Stomach (tissue), 9 donors: ENCODE data around the gene BANF2. TPM values are rescaled to one million over a fixed set of nuclear protein-coding genes. Genes with fewer than 3 reads are reported as not detected.

Experiments
- DNase-seq, 2 donors: peaks; one replicate each; pipeline versions ENCODE4 v3.0.0 to v3.0.0-alpha.2; 2013 to 2019
- H3K27ac ChIP-seq, 5 donors: fragments of 200-600 bp in 4 of 5; sonication (generic) in 4 of 5; one replicate each; pipeline ENCODE4 v1.5.1; 2013 to 2019; ENCODE audit warnings: mild to moderate bottlenecking in 1 of 5, moderate library complexity in 1 of 5
- H3K27me3 ChIP-seq, 3 donors: fragments of 200-600 bp; sonication (generic); one replicate each; pipeline ENCODE4 v1.5.1; 2017 to 2019; ENCODE audit warnings: mixed run types in 1 of 3
- H3K36me3 ChIP-seq, 4 donors: fragments of 200-600 bp; sonication (generic); 1 replicate in 3 of 4; 2 replicates in 1 of 4; pipeline ENCODE4 v1.5.1; 2016 to 2019
- H3K4me1 ChIP-seq, 4 donors: fragments of 200-600 bp; sonication (generic); one replicate each; pipeline ENCODE4 v1.5.1; 2016 to 2019
- H3K4me3 ChIP-seq, 4 donors: fragments of 200-600 bp; sonication (generic) in 3 of 4; one replicate each; pipeline ENCODE4 v1.5.1; 2016 to 2019; ENCODE audit warnings: mild to moderate bottlenecking in 1 of 4
- H3K9me3 ChIP-seq, 4 donors: fragments of 200-600 bp; sonication (generic); one replicate each; pipeline ENCODE4 v1.5.1; 2016 to 2019
- EP300 ChIP-seq: sonication (generic); formaldehyde crosslinking; IDR thresholded peaks from one replicate; pipeline ENCODE4 v1.6.1; 2017; ENCODE audit warnings: antibody characterized with exemption
- POLR2A ChIP-seq, 4 donors: fragments of 450-650 bp; IDR thresholded peaks; one replicate each; pipeline ENCODE4 v1.6.1; 2016; ENCODE audit warnings: antibody characterized with exemption in 4 of 4, control low read depth in 2 of 4, mild to moderate bottlenecking in 1 of 4, moderate library complexity in 1 of 4
- POLR2AphosphoS5 ChIP-seq, 3 donors: sonication (generic); formaldehyde crosslinking; IDR thresholded peaks; one replicate each; pipeline ENCODE4 v1.6.1; 2016; ENCODE audit warnings: antibody characterized with exemption in 3 of 3
- WGBS, 5 donors: extraction: QIAGEN DNeasy Blood & Tissue Kit in 3 of 5; methylation state at CpG; one replicate each; pipeline versions ENCODE4 v1.1.5 to v1.1.7; 2013 to 2018; 5-methylcytosine and 5-hydroxymethylcytosine counted together
- intact Hi-C: fragments of 100-400 bp; cut with DNase I; formaldehyde crosslinking; loops from one replicate; pipeline ENCODE4 v1.15.1; 2023; ENCODE audit warnings: low total_unique reads
- polyA plus RNA-seq, 3 donors: library from polyadenylated mRNA; stranded (reverse); fragments of 200-250 nt; gene quantifications; one replicate each; pipeline ENCODE4 v1.2.3, GENCODE V29; 2013
- total RNA-seq, 5 donors: library from RNA; depleted of rRNA; stranded (reverse); fragments of >200 nt; gene quantifications; one replicate each; pipeline versions ENCODE4 v1.1.0 to v1.2.3, GENCODE V29; 2014 to 2016
- TF ChIP-seq, protein P1 (sequence below), 7 experiments: fragments of 450-650 bp in 4 of 7; fragments of 200-600 bp in 3 of 7; sonication (generic) in 3 of 7; IDR thresholded peaks; one replicate each; pipeline ENCODE4 v1.5.1; 2016 to 2019; ENCODE audit warnings: antibody characterized with exemption in 7 of 7, control low read depth in 2 of 7, mild to moderate bottlenecking in 1 of 7
- donor health status: healthy with polysubstance abuse.
- donor health status: Bipolar disorder and iron deficiency.
- donor health status: healthy.

The BANF2 gene
- total and polyA plus RNA-seq, 8 donors: not detected

DNA sequence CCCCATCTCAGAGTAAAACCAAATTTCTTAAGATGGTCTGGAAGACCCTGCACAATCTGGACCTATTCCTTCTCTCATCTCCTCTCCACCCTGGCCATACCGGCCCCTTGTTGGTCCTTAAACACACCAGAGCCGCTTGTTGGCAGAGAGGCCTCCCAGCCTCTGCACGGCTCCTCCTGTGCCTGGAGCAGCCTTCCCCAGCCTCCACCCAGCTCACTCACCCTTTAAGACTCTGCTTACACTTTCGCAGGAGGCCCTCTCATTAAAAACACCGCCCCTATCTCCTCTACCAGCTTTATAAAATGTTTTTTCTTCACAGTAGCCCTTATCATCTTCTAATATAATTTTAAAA, 49.8 kb downstream of the BANF2 start:
- no peak for TF ChIP-seq POLR2A (IDR thresholded peaks at IDR 0.05)
- TF ChIP-seq, protein P1, sequence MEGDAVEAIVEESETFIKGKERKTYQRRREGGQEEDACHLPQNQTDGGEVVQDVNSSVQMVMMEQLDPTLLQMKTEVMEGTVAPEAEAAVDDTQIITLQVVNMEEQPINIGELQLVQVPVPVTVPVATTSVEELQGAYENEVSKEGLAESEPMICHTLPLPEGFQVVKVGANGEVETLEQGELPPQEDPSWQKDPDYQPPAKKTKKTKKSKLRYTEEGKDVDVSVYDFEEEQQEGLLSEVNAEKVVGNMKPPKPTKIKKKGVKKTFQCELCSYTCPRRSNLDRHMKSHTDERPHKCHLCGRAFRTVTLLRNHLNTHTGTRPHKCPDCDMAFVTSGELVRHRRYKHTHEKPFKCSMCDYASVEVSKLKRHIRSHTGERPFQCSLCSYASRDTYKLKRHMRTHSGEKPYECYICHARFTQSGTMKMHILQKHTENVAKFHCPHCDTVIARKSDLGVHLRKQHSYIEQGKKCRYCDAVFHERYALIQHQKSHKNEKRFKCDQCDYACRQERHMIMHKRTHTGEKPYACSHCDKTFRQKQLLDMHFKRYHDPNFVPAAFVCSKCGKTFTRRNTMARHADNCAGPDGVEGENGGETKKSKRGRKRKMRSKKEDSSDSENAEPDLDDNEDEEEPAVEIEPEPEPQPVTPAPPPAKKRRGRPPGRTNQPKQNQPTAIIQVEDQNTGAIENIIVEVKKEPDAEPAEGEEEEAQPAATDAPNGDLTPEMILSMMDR (IDR thresholded peaks at IDR 0.05): no peak
- TF ChIP-seq EP300: no peak
- no peak for TF ChIP-seq POLR2AphosphoS5 (IDR thresholded peaks at IDR 0.05)
- 28 to 56% (median 41%) methylated on average over 5 of the region's 5 CpGs for WGBS, 5 donors
- H3K4me3 ChIP-seq: no peak overlapping the region
- peak in 1 of 2 donors; percentile 31 for DNase-seq
- H3K27ac ChIP-seq: peak overlapping the region in 4 of 5 donors; percentile 18 to 59 (median 39)
- H3K4me1 ChIP-seq: peaks cover 0 to 22% (median 12%) of the 10 kb centered on the region in 4 donors
- H3K36me3 ChIP-seq: no peaks in the 10 kb centered on the region
- H3K27me3 ChIP-seq: no peaks in the 10 kb centered on the region
- intact Hi-C loops: no loop called here
- H3K9me3 ChIP-seq: no peaks in the 10 kb centered on the region

DNA sequence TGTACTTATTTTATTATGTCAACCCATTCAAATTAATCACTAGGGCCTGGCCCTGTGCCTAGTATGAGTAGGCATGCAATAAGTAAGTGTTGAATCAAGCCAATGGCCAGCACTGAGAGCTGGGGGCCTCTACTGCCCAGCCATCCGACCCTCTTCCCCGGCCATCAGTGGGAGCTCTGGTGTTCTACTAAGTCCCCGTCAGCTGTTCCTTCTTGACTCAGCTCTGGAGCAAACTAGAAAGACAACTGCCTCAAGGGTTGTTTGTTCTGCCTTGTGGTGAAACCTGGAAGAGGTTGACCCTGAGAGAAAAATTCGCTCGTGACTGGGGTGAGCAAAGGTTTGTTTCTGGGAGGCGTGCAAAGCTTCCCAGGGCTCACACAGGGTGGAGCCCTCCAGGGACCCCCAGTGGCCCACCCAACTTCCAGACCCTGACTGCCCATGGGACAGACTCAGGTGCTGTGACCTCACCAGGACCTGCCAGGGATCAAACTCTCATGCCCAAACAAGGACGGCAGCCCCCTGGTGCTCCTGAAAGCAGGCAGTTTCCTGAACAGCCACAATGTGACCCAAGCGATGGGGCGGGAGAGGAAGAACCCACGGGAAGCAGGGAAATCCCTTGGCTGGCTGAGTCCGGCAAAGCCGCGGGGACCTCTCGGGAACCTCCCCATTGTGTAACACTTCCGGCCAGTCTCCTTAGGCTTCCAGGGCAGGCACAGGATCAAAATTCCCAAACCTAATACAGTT, 50.4 kb downstream of the BANF2 start:
- DNase-seq: peak; percentile 29 to 62
- Histone ChIP-seq H3K36me3 (no peaks in the 10 kb centered on the region), H3K27me3 (no peaks in the 10 kb centered on the region), H3K4me1 (peaks cover 0 to 22% (median 12%) of the 10 kb centered on the region in 4 donors), H3K9me3 (no peaks in the 10 kb centered on the region), H3K27ac (peak overlapping the region in 4 of 5 donors; percentile 18 to 59 (median 39)), H3K4me3 (no peak overlapping the region)
- TF ChIP-seq POLR2A (IDR thresholded peaks at IDR 0.05) (no peak), POLR2AphosphoS5 (IDR thresholded peaks at IDR 0.05) (peak in 2 of 3 donors; percentile 11 to 14)
- intact Hi-C loops: no loop called here
- WGBS, 5 donors: 56 to 77% (median 63%) methylated on average over 13 to 15 of the region's 15 CpGs

DNA sequence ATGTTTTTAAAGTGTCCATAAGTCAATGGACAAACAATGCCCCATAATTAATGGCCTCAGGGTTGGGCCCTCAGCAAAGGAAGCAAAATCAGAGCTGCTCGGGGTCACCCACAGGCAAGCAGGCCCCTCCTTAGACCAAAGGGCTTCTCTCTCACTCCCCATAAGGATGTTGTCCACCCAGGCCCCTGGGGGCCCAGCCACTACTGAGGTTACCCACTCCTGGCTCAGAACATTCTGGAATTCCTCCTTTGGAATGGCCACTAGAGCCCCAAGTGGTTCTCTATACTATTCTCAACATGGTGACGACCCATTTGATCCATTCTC, 50.9 kb downstream of the BANF2 start:
- DNase-seq: no peak
- Histone ChIP-seq H3K27ac (peak overlapping the region in 1 of 5 donors; percentile 18), H3K4me3 (no peak overlapping the region), H3K4me1 (peaks cover 0 to 22% (median 12%) of the 10 kb centered on the region in 4 donors), H3K36me3 (no peaks in the 10 kb centered on the region), H3K9me3 (no peaks in the 10 kb centered on the region), H3K27me3 (no peaks in the 10 kb centered on the region)
- WGBS, 5 donors: 83 to 100% (median 89%) methylated on average over 2 of the region's 2 CpGs
- intact Hi-C loops: no loop called here
- TF ChIP-seq POLR2A (IDR thresholded peaks at IDR 0.05) (no peak), POLR2AphosphoS5 (IDR thresholded peaks at IDR 0.05) (no peak), EP300 (no peak)
- TF ChIP-seq, protein P1 (IDR thresholded peaks at IDR 0.05): no peak

DNA sequence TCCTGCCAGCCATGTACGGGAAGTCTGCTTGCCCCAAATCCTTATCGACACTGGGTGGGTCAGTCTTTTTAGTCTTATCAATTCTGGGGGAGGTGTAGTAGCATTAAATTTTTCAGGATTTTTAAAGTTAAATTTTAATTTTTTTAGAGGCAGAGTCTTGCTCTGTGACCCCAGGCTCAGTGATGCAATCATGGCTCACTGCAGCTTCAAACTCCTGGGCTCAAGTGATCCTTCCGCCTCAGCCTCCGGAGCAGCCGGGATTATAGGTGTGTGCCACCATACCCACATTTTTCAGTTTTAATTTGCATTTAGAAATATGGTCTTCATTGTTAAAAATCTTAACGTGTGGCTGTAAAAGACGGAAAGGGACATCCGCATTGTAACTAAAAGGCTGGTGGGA, 51.9 kb downstream of the BANF2 start:
- H3K36me3 ChIP-seq: no peaks in the 10 kb centered on the region
- WGBS, 5 donors: 83 to 92% (median 88%) methylated on average over 8 of the region's 8 CpGs
- intact Hi-C loops: no loop called here
- peaks cover 0 to 22% (median 12%) of the 10 kb centered on the region in 4 donors for H3K4me1 ChIP-seq
- no peaks in the 10 kb centered on the region for H3K9me3 ChIP-seq
- H3K27me3 ChIP-seq: no peaks in the 10 kb centered on the region
- H3K27ac ChIP-seq: no peak overlapping the region
- DNase-seq: no peak
- H3K4me3 ChIP-seq: no peak overlapping the region
- TF ChIP-seq EP300: no peak
- TF ChIP-seq, protein P1 (IDR thresholded peaks at IDR 0.05): no peak
- no peak for TF ChIP-seq POLR2A (IDR thresholded peaks at IDR 0.05)
- no peak for TF ChIP-seq POLR2AphosphoS5 (IDR thresholded peaks at IDR 0.05)

DNA sequence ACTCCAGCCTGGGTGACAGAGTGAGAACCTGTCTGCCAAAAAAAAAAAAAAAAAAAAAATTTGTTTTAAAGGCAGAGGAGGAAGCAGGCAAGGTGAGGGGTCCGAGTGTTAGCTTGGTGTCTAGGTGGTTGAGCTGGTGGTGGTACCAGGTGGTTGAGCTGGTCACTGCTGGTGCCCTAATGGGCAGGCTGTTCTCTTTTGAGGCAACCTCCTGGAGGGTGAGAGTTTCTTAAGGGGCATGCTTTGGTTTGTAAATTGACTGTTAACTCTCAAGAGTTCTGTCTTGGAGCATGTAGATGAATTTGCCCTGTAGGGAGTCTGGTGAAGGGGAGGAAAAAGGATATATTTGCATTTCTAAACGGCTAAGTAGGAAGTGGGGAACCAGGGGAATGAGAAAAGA, 52.7 kb downstream of the BANF2 start:
- Histone ChIP-seq H3K27me3 (no peaks in the 10 kb centered on the region), H3K9me3 (no peaks in the 10 kb centered on the region), H3K4me3 (no peak overlapping the region), H3K4me1 (peaks cover 0 to 15% (median 10%) of the 10 kb centered on the region in 4 donors), H3K36me3 (no peaks in the 10 kb centered on the region), H3K27ac (no peak overlapping the region)
- DNase-seq: no peak
- 35 to 58% (median 43%) methylated on average over 2 of the region's 2 CpGs for WGBS, 5 donors
- TF ChIP-seq POLR2A (IDR thresholded peaks at IDR 0.05) (no peak), EP300 (no peak), POLR2AphosphoS5 (IDR thresholded peaks at IDR 0.05) (no peak)
- TF ChIP-seq, protein P1 (IDR thresholded peaks at IDR 0.05): no peak
- intact Hi-C loops: no loop called here
